ENCODE measurements around the gene STX8.

STX8 gene

DNA sequence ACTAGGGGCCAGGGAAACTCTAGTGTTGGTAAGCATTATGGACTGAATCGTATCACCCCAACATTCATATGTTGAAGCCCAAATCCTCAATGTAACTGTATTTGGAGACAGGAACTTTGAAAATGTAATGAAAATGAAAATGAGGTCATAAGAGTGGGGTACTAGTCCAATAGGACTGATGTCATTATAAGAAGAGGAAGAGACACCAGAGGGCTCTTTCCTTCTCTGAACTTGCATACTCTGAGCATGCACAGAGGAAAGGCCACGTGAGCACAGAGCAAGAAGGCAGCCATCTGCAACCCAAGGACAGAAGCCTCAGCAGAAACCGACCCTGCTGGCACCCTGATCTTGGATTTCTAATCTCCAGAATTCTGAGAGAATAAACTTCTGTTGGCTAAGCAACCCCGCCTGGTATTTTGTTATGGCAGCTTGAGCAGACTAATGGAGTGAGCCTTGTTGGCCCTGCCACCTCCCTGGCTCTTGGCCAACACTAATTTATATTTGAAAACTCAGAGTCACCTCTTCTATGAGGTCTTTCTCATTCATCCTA is 280.9 kb downstream of the STX8 start:
- DNase-seq = no peak
- in situ Hi-C loops (cut with HindIII; ENCODE audit: low pct_ligation_motif_present, low pct_unique_long_range_greater_than_20kb, low sequenced_read_pairs) = no loop called here

DNA sequence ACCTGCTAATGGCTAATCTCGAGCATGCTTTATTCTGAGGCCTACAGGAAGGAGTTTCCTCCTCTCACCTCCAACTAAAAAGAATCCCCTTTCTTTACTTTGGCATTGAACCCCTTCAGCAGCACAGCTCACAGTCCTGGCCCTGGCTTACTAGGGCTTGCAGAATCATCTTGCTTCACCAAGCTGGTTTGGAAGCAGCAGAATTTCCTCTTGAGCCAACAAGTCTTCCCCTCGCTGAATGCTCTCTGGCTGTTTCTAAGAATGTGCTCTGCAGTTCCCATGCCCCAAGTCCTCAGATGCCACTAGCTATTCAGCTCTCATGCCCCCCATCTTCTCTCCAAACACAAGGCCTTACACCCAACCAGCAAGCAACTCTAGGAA is 283.1 kb downstream of the STX8 start:
- DNase-seq = no peak

DNA sequence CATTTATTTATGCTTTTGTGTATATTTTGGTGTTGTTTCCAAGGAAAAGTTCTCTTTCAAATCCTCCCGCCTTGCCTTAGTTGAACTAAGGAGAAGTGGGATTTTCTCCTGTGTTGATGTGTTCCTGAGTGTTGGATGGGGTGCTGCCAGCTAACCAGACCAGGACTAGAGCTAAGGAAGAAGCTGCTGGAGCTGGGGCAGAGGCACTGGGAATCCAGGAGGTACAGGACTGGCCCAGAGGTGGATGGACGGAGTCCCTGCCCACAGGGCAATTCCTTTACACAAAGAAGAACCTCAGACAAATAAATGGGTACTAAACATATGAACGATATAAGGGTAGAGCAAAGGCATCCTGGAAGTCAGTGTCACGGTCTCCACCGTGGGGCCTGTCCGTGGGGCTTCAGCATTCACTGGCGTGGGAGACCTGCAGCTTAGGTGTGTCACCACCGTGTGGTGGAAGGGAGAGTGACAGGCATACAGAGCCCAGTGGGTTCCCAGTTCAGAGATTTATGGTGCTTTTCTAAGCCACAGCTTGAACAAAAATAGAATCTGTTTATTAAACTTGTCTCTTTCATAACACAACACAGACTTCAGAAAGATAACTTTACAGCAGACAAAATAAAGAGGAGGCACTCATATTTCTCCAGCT is 283.6 kb downstream of the STX8 start:
- DNase-seq = peak; percentile 30
- in situ Hi-C loops (cut with HindIII; ENCODE audit: low pct_ligation_motif_present, low pct_unique_long_range_greater_than_20kb, low sequenced_read_pairs) = no loop called here

More for the DNA sequence above, 283.1 kb downstream of the STX8 start:
- in situ Hi-C loops (cut with HindIII; ENCODE audit: low pct_ligation_motif_present, low pct_unique_long_range_greater_than_20kb, low sequenced_read_pairs) = no loop called here

DNA sequence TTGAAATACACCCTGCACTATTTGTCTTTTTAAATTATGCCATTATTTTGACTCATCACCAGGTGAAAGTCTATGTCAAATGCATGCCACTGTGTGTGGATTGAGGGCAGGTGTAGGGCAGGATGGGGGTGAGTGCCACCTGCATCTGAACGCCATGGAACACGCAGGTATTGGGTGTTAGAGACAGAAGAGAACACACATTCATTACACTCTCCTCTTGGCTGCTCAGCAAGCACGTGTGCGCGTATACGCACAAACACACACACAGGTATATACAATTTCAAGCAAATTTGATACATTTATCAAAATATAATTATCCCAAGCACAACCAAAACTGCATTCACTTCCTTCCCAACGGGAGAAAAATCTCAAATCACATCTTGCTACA is 285.4 kb downstream of the STX8 start:
- no peak for DNase-seq
- in situ Hi-C loops (cut with HindIII; ENCODE audit: low pct_ligation_motif_present, low pct_unique_long_range_greater_than_20kb, low sequenced_read_pairs) = no loop called here

DNA sequence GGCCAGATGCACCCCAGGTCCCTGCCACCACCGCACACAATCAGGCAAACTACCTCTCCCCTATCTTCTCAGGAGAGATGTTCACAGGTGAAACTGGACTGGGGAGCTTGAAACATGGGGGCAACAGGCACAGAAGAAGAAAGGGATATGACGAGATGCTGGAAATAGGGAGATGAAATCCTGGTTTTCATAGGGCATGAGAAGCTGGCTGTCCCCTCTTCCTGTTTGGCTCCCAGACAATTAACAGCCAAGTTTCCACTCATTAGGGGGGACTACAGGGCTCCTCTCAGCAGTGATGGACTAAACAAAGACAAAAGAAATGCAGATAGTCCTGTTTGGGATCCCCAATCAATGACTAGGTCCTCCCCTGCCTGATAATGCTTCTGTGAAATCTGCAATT is 288.3 kb downstream of the STX8 start:
- in situ Hi-C loops (cut with HindIII; ENCODE audit: low pct_ligation_motif_present, low pct_unique_long_range_greater_than_20kb, low sequenced_read_pairs) = no loop called here
- DNase-seq = no peak

DNA sequence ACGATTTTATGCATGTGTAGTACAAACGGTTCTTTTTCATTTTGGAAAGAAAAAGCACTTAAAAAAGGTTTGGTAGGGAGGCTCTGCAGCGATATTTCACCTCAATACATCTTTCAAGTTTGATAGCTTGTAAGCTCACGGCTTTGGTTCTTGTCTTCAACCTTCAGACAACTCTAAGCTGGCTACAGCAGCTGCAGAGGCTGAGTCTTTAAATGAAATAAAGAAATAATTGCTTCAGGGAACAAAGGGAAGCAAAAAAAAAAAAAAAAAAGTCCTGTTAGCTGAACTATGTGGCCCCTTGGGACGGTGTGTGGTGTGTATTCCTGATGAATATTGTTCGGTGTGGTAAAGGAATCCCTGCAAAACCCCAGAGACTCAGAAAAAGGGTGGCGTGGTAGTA is 289.2 kb downstream of the STX8 start:
- no peak for DNase-seq
- in situ Hi-C loops (cut with HindIII; ENCODE audit: low pct_ligation_motif_present, low pct_unique_long_range_greater_than_20kb, low sequenced_read_pairs) = no loop called here

DNA sequence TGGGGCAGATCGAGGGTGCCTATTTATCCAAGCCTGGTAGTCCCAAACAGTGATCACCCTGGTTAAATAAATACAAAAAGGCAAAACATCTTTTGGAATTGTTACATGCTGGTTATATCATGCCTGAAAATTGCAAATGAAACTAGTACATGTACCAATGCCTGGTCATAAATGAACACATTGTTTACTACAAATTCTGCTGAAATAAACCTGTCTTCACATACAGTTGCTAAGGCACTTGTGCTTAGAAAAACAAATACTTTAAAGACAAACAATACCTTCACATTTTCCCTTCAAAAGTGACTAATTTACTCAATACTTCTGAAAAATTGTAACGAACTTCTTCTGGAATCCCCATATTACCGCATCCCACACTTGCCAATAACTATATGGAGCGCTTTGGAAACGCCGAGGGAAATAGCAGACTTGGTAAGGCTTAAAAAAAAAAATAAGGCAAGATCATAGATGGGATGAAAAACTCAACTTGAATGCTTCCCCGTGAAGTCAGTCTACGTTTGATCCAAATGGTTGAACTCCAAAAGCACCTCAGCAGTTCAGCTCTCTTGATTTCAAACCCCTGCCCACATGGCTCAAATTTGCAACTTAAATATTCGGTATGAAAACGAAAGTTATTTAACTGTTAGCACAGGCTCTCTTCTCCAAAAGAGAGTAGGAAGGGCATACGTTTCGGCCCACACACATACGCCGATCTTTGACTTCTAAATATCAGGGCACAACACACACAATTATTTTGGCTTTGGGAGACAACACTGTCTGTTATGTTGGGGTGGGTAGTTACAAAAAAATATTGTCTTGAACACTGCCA is 289.8 kb downstream of the STX8 start:
- in situ Hi-C loops (cut with HindIII; ENCODE audit: low pct_ligation_motif_present, low pct_unique_long_range_greater_than_20kb, low sequenced_read_pairs) = no loop called here

DNA sequence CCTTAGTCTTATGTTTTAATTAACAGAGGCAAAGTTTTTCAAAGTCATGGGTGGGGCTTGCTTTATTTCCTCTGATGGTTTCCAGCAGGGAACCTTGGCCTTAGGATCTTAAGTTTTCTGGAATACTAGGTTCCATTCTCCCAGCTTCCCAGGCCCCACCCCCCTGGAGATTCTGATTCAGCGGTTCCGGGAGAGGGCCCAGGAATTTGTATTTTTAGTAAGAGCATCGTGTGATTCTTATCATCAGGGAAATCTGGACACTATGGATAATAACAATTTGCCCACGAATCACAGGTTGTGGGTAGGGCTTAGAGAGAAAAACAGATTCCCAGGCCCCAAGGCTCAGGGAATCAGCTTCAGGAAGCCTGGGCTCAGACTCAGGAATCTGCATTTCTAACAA is 290.7 kb downstream of the STX8 start:
- no peak for DNase-seq
- in situ Hi-C loops (cut with HindIII; ENCODE audit: low pct_ligation_motif_present, low pct_unique_long_range_greater_than_20kb, low sequenced_read_pairs) = no loop called here

More for the DNA sequence above, 289.8 kb downstream of the STX8 start:
- DNase-seq = no peak

DNA sequence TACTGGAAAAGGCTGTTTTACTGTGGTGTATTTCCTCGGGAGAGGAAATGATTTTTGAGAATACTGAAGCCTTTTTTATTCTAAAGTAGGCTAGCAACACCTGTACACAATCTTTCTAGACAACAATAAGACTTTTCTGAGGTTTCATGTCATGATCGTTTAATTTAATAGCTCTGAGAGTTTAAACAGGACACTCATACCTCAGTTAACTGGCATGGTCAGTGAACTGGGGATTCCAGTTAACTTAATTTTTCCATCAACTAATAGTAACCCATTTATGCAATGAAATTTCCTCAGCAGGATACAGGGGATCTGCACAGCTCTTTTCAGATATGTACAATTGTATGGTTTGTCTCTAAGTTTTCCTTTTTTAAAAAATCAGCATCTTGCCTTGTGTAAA is 291.7 kb downstream of the STX8 start:
- DNase-seq = no peak
- in situ Hi-C loops (cut with HindIII; ENCODE audit: low pct_ligation_motif_present, low pct_unique_long_range_greater_than_20kb, low sequenced_read_pairs) = no loop called here

DNA sequence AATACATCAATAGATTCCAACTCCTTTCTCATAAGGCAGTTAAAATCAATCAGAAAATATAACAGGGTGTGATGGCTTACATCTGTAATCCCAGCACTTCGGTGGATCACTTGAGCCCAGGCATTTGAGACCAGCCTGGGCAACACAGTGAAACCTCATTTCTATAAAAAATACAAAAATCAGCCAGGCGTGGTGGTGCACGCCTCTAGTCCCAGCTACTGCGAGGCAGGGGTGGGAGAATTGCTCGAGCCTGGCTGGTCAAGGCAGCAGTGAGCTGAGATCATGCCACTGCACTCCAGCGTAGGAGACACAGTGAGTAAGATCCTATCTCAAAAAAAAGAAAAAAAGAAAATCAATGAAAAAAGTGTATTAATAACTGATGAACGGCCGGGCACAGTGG is 295.7 kb downstream of the STX8 start:
- DNase-seq = no peak
- in situ Hi-C loops (cut with HindIII; ENCODE audit: low pct_ligation_motif_present, low pct_unique_long_range_greater_than_20kb, low sequenced_read_pairs) = no loop called here

DNA sequence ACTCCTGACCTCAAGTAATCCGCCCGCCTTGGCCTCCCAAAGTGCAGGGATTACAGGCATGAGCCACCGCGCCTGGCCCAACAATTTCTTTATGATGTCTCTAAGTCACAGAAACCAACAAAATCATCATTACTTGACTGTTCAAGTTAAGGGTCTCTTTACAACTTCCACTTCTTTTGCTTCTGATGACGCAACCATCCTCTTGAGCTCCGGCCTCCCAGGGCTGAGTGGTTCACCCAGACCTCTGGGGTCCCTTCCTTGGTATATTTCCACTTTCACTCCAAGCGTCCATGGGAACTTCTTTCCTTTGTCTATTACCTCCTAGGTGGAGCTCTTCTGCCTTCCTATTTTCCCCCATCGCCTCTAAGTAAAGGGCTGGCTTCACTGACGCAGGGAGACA is 300.6 kb downstream of the STX8 start:
- in situ Hi-C loops (cut with HindIII; ENCODE audit: low pct_ligation_motif_present, low pct_unique_long_range_greater_than_20kb, low sequenced_read_pairs) = no loop called here
- DNase-seq = no peak

DNA sequence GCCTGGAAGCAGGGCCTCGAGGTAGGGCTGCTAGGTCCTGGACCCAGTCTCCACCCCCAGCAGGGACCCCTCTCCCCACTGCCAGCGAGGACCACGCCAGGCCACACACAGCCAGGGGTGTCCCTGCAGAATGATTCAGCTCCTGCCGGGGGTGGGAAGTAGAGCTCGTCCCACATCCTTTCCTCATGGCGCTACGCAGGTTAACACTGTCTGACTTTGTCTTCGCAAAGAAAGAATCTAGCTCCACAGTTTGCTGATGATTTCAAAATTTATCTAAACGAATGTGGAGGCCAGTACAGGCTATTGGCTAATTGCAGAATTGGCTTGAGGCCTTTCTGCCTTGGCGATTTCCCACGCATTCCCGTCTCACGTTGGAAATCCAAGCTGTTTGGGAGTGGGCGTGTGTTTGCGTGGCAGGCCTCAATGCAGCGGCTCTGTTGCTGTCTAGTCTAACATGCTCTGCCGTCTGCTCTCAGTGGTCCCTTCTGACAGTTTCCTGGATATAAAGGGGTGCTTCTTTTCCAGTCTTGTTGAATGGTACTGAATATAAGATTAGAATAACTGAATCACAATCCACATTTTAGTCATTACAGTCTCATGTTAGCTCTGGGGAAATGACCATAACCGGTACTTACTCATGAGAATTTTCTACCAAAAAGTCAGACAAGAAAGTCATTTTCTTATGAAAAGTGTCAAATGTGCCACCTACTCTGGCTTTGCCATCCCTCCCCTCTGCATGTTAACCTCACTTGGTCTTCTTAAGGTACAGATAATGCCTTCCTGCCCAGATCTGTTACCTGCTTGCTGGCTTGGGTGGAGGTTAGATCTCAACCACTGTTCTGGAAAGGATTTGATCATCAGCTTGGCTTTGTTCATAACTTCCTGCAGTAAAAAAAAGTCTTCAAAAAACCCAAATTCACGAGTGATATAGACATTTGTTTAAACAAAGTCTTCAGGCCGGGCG is 301.9 kb downstream of the STX8 start:
- in situ Hi-C loops (cut with HindIII; ENCODE audit: low pct_ligation_motif_present, low pct_unique_long_range_greater_than_20kb, low sequenced_read_pairs) = no loop called here
- DNase-seq = no peak

DNA sequence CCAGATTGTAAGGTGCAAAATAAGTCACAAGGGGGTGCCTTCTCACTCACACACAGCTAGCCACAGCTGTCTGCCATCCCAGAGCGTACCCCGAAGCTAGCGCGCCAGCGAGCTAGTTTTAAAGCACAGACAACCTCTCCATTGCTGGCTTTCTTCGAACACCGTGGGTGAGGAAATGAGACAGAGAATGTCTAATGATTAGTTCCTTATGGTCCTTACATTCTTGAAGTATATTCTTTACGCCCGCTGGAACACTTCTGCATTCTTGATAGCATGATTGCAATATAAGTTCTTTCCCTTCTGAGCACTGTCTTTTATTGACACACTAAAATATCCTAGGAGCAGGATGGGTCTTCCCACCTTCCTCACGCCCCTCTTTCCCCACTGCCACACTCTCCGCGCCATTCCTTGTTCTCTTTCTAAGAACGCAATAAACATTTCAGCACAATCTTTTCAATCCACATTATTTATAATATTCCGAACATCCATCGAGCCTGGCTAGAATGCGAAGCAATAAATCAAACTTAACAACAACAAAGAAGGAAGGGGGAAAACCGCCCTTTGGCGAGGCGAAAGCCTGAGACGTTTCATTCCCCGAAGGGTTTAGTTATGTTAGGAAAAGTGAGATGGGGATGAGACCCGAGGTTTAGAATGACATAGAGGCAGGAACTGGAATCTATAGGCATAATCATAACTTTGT is 303.0 kb downstream of the STX8 start:
- no peak for DNase-seq
- in situ Hi-C loops (cut with HindIII; ENCODE audit: low pct_ligation_motif_present, low pct_unique_long_range_greater_than_20kb, low sequenced_read_pairs) = no loop called here

DNA sequence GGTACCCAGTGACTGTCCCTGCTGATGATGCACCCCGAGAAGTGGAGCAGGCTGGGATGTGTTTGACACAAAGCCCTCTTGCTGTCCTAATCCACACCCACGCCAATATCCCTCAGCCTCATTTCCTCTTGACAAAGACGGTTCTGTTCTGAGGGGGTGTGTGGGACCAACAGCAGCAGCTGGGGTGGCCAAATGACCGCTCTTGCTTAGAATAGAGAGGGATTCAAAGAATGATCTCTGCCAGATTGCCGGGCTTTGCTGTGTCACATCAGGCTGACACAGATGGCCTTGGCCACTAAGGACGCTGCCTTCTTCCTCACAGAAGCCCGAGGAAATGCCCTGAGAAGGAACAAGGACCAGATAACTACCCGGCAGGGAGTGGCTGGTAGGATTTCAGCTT is 303.6 kb downstream of the STX8 start:
- no peak for DNase-seq
- in situ Hi-C loops (cut with HindIII; ENCODE audit: low pct_ligation_motif_present, low pct_unique_long_range_greater_than_20kb, low sequenced_read_pairs) = no loop called here

DNA sequence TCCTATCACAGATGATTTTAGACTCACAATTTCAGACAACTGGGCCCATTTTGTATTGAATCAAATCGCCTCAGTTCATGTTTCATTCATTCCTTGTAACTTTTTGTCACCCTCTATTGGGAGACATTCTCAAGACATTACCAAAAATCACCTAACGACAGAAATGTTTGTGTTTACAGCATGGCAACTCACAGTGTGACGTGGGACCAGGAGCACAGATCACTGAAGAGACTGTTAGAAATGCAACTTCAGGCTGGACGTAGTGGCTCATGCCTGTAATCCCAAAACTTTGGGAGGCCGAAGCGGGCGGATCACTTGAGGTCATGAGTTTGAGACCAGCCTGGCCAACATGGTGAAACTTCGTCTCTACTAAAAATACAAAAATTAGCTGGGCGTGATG is 304.7 kb downstream of the STX8 start:
- in situ Hi-C loops (cut with HindIII; ENCODE audit: low pct_ligation_motif_present, low pct_unique_long_range_greater_than_20kb, low sequenced_read_pairs) = no loop called here
- no peak for DNase-seq

DNA sequence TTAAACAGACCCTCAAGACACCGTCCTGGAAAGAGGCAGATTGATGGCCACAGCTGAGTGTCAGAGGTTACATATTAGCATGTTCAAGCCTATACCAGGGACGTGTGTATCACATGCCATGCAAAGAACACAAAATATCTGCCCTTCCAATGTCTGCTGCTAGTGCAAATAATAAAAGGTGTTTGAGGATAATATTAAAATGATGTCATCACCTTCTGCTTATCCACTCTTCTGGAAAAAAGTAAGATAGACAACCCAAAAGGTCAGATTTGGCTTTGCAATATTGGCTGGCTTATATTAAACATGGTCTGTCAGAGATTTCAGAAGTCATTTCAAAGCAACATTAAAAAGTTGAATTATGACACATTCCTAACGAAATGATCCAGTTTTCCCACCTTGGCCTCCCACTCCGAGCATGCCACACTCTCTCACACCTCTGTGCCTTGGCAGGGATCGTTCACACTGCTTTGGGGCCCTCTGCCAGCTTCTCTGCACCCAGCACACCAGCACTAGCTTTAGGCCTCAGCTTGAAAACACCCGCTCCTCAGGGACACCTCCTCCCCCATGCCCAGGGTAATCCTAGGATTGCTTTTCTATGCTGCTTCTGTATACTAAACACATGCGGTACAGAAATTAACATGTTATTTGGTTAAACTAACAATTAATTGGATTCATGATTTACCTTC is 306.1 kb downstream of the STX8 start:
- in situ Hi-C loops (cut with HindIII; ENCODE audit: low pct_ligation_motif_present, low pct_unique_long_range_greater_than_20kb, low sequenced_read_pairs) = no loop called here

DNA sequence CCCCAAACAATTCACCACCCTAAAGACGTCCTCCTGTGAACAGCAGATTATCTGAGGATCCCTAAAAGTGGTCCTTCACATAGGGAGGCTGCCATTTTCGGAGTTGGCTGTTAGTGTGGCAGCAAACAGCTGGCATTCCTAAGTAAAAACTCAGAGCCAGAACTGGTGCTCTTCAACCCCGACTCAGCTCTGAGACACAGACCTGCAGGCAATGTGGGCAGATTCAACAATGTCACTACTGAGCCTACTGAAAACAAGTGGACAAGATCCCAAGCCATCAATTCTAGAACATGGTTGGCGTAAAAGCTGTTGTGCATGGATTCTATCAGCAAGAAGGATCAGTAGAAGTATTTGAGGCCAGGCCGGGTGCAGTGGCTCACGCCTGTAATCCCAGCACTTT is 307.1 kb downstream of the STX8 start:
- DNase-seq = no peak

More for the DNA sequence above, 306.1 kb downstream of the STX8 start:
- no peak for DNase-seq

DNA sequence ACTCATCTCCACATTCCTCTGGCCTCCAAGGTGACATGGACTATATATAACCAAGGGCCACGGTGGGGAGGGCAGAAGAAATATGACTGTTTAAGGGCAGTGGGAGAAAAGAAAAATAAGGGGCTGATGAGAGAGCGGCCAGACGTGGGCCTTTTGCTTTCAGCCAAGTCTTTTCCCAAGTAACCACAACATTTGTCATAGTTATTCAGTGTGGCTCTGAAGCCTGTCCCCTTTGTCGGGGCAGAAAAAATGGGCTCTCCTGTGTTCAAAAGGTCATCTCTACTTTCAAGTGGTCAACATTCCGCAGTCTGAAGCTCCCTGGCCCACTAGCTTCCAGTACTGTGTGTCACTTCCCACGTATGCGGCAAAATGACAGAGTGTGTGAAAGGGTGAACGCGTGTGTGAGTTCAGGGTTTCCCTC is 308.9 kb downstream of the STX8 start:
- in situ Hi-C loops (cut with HindIII; ENCODE audit: low pct_ligation_motif_present, low pct_unique_long_range_greater_than_20kb, low sequenced_read_pairs) = no loop called here
- DNase-seq = no peak

More for the DNA sequence above, 307.1 kb downstream of the STX8 start:
- in situ Hi-C loops (cut with HindIII; ENCODE audit: low pct_ligation_motif_present, low pct_unique_long_range_greater_than_20kb, low sequenced_read_pairs) = no loop called here

Data from ACHN (cell line).